HG02678 (cell line): ENCODE data around the gene FAM83C.

Source experiments
- ATAC-seq: cut with Tn5 transposase; IDR thresholded peaks from one replicate; pipeline ENCODE4 v1.9.1; 2021; ENCODE audit warnings: mild to moderate bottlenecking, moderate library complexity; ENCODE audit not compliant: unreplicated experiment

Gene FAM83C

DNA sequence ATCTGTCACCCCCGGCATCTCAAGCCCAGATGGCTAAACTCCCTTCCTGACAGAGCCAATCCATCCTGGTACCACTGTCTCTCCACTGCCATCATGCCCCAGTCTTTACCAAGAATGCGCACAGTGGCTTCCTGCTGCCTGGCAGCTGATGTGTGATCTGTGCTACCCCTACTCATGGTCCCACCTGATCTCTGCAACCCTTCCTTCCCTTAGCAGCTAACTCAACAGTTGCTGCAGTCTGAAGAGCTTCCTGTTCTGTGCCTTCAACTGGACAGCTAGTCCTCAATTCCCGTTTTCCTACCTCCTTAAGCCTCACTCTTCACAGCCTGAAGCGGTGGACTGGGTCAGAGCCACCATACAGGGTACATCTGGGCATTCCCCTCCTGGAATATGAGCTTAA lies 7.6 kb upstream of the FAM83C start:
- no peak for ATAC-seq

DNA sequence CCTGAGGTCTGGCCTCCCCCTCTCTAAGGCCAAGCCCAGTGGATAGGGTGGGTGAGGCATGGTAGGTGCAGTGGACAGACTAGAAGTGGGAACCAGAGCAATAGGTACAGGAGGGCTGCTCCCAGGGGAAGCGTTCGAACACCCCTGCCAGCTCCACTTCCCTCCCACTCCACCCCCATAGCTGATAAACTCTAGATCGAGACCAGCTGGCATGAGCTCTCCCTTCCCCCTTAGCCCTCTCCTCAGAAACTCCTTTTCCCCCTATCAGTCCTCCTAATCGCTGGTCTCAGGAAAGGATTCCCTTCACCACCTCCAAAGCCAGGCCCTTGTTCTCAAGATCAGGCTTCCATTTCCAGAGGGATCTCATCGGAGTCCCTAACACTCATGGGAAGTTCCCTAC lies 6.0 kb upstream of the FAM83C start:
- no peak for ATAC-seq

DNA sequence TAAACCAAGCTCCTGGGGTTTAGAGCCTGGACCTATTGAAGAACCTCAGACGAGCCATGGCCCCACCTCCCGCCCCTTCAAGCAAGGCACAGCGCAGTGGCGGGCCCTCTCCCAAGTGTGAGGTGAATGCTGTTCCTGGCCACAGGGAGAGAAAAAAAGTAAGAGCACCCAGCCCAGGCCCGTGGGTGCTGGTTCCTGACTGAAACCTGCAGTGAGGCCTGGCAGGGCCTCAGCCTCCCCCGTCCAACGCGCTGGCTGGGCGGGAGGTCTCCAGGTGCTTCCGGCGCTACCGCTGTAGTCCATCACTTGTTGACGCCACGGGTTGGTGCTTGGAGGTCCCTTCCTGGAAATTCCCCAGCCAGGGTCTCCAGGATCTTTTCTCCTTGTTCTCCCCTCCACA lies 5.5 kb upstream of the FAM83C start:
- no peak for ATAC-seq

GRCh38 chr20:35297155-35297554 lies 4.9 kb upstream of the FAM83C start:
- ATAC-seq = no peak

- no peak for ATAC-seq
Observed at GRCh38 chr20:35296101-35296554, 3.9 kb upstream of the FAM83C start.

DNA sequence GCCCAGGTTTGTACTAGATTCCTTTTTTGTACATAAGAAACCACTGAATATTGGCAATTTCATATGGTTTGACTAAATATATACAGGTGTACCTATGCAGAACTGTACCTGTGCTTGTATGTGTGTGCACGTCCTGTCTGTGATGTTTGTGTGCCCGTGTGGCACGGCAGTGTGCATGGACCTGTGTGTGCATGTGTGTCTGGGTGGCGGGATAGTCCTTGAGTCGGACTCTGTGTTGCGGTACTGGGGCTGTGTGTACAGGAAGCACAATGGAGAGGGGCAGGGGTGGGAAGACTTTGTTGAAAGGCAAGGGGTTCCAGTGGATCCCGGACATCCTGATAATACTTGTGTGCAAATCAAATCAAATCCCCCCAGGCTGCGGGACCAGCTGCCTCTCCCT lies 3.4 kb upstream of the FAM83C start:
- ATAC-seq = no peak

- ATAC-seq = no peak
Observed at GRCh38 chr20:35295058-35295457, 2.8 kb upstream of the FAM83C start.

GRCh38 chr20:35294293-35294685 lies 2.1 kb upstream of the FAM83C start:
- ATAC-seq = no peak

DNA sequence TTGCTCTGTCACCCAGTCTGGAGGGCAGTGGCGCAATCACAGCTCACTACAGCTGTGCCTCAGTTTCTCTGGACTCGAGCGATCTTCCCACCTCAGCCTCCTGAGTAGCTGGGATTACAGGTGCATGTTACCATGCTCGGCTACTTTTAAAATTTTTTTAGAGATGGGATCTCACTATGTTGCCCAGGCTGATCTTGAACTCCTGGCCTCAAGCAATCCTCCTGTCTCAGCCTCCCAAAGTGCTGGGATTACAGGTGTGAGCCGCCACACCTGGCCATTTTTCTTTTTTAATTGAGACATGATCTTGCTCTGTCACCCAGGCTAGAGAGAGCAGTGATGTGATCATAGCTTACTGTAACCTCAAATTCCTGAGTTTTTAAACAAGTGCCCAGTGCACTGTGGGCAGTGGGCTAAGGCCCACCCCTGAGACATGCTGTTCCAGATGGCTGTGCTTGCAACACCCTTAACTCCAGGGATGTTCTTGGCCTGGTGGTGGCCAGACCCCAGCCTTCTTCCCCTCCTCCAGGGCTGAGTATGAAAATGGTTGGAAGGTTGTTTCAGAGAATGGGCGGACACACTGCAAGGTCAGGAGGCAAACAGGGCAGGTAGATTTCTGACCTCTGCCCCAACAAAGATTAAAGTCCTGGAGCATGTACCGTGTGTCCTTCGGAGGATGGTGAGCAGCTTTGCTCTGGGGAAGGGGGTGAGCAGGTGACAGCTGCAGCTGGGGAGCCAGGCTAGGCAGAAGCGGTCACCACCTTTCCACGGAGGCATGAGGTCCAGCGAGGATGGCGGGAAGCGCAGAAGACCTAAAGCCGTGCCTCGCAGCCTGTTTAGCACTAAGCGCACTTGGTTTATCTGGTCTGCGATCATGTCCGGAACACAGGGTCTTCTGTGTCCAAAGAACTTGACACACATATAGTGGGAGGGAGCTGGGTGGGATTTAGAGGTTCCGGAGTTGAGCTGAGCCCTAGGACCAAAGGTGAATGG lies 1.4 kb upstream of the FAM83C start:
- ATAC-seq = no peak

- ATAC-seq = no peak
Observed at GRCh38 chr20:35292504-35293285, 470 bp upstream of the FAM83C start.

DNA sequence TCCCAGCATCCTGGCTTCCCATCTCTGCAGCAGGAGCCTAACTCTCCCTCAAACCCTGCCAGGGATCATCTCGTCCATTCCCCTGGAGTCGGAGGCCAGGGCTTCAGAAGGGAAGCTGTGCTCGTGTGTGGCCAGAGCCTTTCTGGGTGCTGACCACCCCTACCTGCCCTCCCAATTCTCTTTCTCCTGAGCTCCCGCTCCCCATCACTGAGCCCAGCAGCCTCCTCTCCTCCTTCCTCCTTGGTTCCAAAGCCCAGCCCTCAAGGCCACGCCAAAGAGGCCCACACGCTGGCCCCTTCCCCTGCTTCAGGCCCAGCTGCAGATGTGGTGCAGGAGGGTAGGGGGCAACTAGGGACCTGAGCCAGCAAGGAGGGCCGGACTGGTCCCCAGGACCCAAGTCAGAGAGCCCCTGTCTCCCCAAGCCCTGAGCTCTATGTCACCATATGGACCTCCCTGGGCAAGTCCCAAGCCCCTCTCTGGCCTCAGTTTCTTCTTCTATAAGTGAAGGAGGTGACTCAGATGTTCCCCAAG lies 1.3 kb downstream of the FAM83C start:
- ATAC-seq = no peak

GRCh38 chr20:35290186-35290886 lies 1.9 kb downstream of the FAM83C start:
- ATAC-seq = no peak

DNA sequence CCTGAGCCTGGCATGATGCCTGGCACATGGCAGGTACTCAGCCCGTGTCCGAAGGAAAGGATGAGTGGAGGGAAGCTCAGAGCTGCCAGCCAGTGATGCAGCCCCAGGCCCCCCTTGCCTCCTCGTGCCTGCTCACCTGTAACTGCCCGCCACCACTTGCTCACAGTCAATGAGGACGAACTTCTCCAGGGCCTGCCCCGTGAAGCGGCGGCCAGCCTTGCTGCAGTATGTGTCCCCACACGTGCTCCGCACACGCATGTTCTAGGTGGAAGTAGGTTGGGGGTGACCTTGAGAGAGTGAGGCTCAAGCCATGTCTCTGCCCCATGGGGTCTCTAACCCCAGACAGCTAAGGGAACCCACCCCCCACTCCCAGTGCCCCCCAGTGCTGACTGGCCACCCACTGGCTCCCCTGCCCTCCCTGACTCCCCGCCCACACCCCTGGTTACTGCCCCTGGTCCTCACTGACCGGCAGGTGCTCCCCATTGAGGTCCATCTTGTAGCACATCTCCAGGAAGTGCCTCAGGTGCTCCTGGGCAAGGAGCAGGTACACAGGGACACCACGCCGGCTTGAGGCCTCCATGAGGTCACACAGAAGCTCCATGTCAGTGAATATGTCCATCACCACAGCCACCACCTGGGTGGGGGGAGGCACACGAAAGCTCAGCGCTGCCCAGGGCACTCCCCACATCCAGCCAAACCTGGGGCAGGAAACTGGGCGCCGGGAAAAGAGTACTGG lies 3.7 kb downstream of the FAM83C start:
- no peak for ATAC-seq

DNA sequence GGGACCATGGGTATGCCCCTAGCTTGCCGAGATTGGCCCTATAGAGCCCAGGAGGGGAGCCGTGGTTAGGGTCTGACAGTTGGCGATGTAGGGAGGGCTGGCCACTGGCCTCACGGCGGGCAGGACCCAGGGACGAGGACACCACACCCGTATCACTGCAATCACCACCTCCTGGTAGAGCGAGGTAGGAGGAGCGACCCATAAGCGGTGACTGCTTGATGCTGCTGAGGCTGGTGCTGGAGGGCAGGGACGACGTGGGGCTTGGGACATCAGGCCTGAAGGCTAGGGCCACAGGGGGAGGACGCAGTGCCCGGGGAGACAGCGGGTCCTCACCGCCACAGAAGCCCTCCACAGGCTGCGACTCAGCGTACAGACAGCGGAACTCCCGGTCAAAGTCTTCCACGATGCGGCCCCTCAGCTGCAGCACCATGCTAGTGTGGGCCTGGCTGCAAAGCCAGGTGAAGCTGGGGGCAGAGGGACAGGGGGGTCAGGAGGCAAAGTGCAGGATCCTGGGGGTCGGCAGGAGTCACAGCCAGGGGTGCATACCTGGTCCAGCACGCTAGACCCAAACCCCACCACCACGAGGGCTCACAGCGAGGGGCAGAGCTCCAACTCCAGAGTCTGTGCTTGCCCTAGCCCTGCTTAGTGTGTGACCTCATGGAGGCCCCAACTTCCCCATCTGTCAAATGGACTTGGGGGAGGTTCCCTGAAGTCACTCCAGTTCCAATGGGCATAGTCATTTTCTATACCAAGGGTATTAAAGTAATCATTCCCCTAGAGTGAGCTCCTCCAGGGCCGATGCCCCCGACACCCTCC lies 4.5 kb downstream of the FAM83C start:
- no peak for ATAC-seq

- ATAC-seq = no peak
Observed at GRCh38 chr20:35286899-35287508, 5.2 kb downstream of the FAM83C start.

- no peak for ATAC-seq
Observed at GRCh38 chr20:35286077-35286898, 5.9 kb downstream of the FAM83C start.

GRCh38 chr20:35285806-35286076 lies 6.5 kb downstream of the FAM83C start:
- ATAC-seq = no peak

DNA sequence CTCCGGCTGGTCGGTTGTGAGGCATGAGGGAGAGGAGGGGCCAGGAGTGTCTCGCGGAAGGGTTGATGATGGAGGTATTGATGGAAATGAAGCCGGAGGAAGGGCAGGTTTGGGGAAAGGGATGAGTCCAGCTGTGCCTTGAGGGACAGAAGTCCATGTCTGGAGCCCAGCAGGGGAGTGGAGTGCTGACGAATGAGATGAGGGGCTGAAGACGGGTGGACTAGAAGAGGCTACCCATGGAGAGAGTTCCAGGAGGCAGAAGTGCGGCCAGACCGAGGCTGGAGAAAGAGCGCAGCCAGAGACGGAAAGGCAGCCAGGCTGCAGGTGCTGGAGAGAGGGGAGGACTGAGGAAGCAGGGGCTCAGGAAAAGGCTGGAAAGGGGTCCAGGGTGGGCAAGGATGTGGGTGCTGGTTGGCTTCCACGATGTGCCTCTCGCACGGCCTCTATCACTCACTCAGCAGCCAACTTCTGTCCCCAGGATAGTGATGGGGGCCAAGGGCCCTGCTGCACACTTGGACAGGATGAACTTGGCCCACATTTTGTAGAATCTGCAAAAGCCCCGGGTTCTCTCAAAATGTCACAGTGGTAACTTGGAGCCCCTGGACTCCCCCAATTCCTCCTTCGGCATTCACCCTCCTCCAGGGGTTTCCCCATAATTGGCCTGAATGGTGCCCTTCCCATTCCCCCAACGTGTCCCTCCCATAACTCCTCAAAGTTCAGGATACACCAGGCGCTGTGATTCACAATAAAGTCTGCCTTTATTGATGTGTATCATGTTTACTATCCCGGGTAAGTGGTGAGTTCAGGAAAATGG lies 7.0 kb downstream of the FAM83C start:
- ATAC-seq = no peak
